Smooth muscle cell (in vitro differentiated cells): Measurements from ENCODE around the gene FAM13A. TPM values are rescaled to one million over a fixed set of nuclear protein-coding genes. Genes with fewer than 3 reads are reported as not detected.

Experiments used
- DNase-seq: peaks from one replicate; lab custom pipeline; 2025; ENCODE audit not compliant: unreplicated experiment; lab: John Stamatoyannopoulos, UW
- H2AFZ ChIP-seq: fragments of 200-600 bp; sonication (generic); 2 replicates; pipeline ENCODE4 v1.6.0; 2016; ENCODE audit warnings: antibody characterized with exemption, low read depth, mild to moderate bottlenecking
- H3F3A ChIP-seq: fragments of 200-600 bp; sonication (generic); 2 replicates; pipeline ENCODE4 v1.6.0; 2017; ENCODE audit warnings: antibody characterized with exemption, low read depth
- H3K27ac ChIP-seq: fragments of 200-600 bp; sonication (generic); 2 replicates; pipeline ENCODE4 v1.5.1; 2016; ENCODE audit warnings: low read depth, mild to moderate bottlenecking
- H3K27me3 ChIP-seq: fragments of 200-600 bp; sonication (generic); 2 replicates; pipeline ENCODE4 v1.6.1; 2016; ENCODE audit warnings: low read depth, mild to moderate bottlenecking
- H3K36me3 ChIP-seq: fragments of 200-600 bp; sonication (generic); 2 replicates; pipeline ENCODE4 v1.5.1; 2016; ENCODE audit warnings: low read depth
- H3K4me1 ChIP-seq: fragments of 200-600 bp; sonication (generic); 2 replicates; pipeline ENCODE4 v1.5.1; 2016; ENCODE audit warnings: low read depth
- H3K4me2 ChIP-seq: fragments of 200-600 bp; sonication (generic); 2 replicates; pipeline ENCODE4 v1.6.0; 2016; ENCODE audit warnings: mild to moderate bottlenecking
- H3K4me3 ChIP-seq: fragments of 200-600 bp; sonication (generic); 2 replicates; pipeline ENCODE4 v1.5.1; 2016; ENCODE audit warnings: mild to moderate bottlenecking
- H3K79me2 ChIP-seq: fragments of 200-600 bp; sonication (generic); 2 replicates; pipeline ENCODE4 v1.6.0; 2016; ENCODE audit warnings: low read depth, mild to moderate bottlenecking
- H3K9ac ChIP-seq: fragments of 200-600 bp; sonication (generic); 2 replicates; pipeline ENCODE4 v1.6.0; 2016; ENCODE audit warnings: low read depth
- H3K9me3 ChIP-seq: fragments of 200-600 bp; sonication (generic); replicated peaks from 2 replicates; pipeline ENCODE4 v1.5.1; 2016; ENCODE audit warnings: low read depth
- H4K20me1 ChIP-seq: fragments of 200-600 bp; sonication (generic); 2 replicates; pipeline ENCODE4 v1.6.0; 2016; ENCODE audit warnings: low read depth
- WGBS: methylation state at CpG from one replicate; pipeline ENCODE4 v1.1.7; 2016; ENCODE audit warnings: low lambda C conversion rate; 5-methylcytosine and 5-hydroxymethylcytosine counted together
- polyA plus RNA-seq: library from polyadenylated mRNA; unstranded; fragments of >200 nt; fragmentation: Nextera tagmentation; extraction: Ambion mirVana; gene quantifications from 2 replicates; pipeline ENCODE4 v1.2.1, GENCODE V29; 2016
- total RNA-seq: library from RNA; depleted of rRNA; stranded (reverse); fragments of >200 nt; gene quantifications from 2 replicates; pipeline ENCODE4 v1.2.3, GENCODE V29; 2014
- TF ChIP-seq, protein P1 (sequence below): fragments of 200-600 bp; sonication (generic); IDR thresholded peaks from 2 replicates; pipeline ENCODE4 v1.5.1; 2017; ENCODE audit warnings: borderline replicate concordance, mild to moderate bottlenecking, antibody characterized with exemption; ENCODE audit not compliant: insufficient read depth, poor library complexity, severe bottlenecking

Gene FAM13A
- total and polyA plus RNA-seq, 2 experiments from 2014 or later, result 14.6 to 39.9 TPM

DNA sequence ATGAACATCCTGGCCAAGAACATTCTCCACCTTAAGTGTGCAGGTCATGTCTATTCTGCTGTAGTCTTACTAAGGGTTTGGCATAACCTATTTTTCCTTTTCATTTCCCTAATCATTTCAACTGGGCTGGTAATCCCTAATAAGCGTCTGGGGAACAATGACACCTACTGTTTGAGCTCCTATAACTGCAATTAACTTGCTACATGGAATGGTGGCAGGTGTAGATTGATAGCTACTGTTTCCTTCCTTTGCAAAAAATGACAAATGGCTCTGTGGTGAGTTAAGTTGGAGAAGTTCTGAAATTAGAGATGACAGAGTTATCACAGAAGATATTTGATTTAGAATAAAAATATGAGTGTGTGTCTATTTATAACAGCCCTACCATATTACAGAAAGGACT lies 254.8 kb downstream of the FAM13A start:
- Histone ChIP-seq H3K27me3 (no peaks in the 10 kb centered on the region), H3K79me2 (no peaks in the 10 kb centered on the region), H2AFZ (no peak overlapping the region), H3K27ac (no peak overlapping the region), H3K9me3 (no peaks in the 10 kb centered on the region), H3K9ac (no peak overlapping the region), H3K4me2 (no peak overlapping the region), H3F3A (no peaks in the 10 kb centered on the region), H4K20me1 (peaks cover 5% of the 10 kb centered on the region), H3K4me3 (no peak overlapping the region), H3K4me1 (no peaks in the 10 kb centered on the region), H3K36me3 (no peaks in the 10 kb centered on the region)
- 88% methylated on average over 1 of the region's 1 CpG for WGBS
- DNase-seq, result no peak
- TF ChIP-seq, protein P1, sequence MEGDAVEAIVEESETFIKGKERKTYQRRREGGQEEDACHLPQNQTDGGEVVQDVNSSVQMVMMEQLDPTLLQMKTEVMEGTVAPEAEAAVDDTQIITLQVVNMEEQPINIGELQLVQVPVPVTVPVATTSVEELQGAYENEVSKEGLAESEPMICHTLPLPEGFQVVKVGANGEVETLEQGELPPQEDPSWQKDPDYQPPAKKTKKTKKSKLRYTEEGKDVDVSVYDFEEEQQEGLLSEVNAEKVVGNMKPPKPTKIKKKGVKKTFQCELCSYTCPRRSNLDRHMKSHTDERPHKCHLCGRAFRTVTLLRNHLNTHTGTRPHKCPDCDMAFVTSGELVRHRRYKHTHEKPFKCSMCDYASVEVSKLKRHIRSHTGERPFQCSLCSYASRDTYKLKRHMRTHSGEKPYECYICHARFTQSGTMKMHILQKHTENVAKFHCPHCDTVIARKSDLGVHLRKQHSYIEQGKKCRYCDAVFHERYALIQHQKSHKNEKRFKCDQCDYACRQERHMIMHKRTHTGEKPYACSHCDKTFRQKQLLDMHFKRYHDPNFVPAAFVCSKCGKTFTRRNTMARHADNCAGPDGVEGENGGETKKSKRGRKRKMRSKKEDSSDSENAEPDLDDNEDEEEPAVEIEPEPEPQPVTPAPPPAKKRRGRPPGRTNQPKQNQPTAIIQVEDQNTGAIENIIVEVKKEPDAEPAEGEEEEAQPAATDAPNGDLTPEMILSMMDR, result no peak

DNA sequence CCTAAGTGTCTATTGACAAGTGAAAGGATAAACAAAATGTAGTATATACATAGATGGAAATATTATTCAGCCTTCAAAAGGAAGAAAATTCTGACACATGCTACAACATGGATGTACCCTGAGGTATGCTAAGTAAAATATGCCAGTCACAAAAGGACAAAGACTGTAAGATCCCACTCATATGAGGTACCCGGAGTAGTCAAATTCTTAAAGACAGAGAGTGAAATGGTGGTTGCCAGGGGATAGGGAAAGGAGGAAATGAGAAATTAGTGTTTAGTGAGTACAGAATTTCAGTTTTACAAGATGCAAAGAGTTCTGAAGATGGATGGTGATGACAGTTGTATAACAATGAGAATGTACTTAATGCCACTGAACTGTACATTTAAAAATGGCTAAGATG lies 257.1 kb downstream of the FAM13A start:
- Histone ChIP-seq H3F3A (no peaks in the 10 kb centered on the region), H3K27ac (no peak overlapping the region), H3K9me3 (no peaks in the 10 kb centered on the region), H3K4me2 (no peak overlapping the region), H3K4me3 (no peak overlapping the region), H3K27me3 (no peaks in the 10 kb centered on the region), H2AFZ (no peak overlapping the region), H4K20me1 (peaks cover 5% of the 10 kb centered on the region), H3K4me1 (no peaks in the 10 kb centered on the region), H3K9ac (no peak overlapping the region), H3K36me3 (no peaks in the 10 kb centered on the region), H3K79me2 (no peaks in the 10 kb centered on the region)
- no peak for DNase-seq
- TF ChIP-seq, protein P1, result no peak
- WGBS, result 100% methylated on average over 1 of the region's 1 CpG

DNA sequence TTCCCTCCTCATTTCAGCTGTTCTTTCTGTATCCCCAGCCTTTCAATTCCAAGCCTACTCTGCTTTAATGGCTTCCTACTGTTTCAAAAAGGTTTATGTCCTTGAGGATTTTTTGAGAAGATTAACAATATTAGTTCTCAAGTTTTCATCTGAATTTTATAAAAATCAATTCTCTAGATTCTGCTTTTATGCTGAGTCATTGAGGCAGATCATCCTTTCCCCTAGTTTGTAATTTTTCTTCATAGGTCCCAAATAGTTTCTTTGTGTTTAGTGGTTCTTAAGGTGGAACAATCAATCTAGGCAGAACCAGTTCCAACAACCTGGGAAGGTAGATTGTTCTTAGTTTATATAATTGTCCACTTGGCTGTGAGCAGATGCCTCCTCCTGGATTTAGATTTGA lies 259.3 kb downstream of the FAM13A start:
- Histone ChIP-seq H3K36me3 (no peaks in the 10 kb centered on the region), H3K4me3 (no peak overlapping the region), H3K4me2 (no peak overlapping the region), H3K27me3 (no peaks in the 10 kb centered on the region), H3K79me2 (no peaks in the 10 kb centered on the region), H3K9me3 (no peaks in the 10 kb centered on the region), H3K9ac (no peak overlapping the region), H3F3A (no peaks in the 10 kb centered on the region), H3K4me1 (peaks cover 5% of the 10 kb centered on the region), H3K27ac (no peak overlapping the region), H4K20me1 (peaks cover 5% of the 10 kb centered on the region), H2AFZ (no peak overlapping the region)
- no peak for DNase-seq
- TF ChIP-seq, protein P1, result no peak

DNA sequence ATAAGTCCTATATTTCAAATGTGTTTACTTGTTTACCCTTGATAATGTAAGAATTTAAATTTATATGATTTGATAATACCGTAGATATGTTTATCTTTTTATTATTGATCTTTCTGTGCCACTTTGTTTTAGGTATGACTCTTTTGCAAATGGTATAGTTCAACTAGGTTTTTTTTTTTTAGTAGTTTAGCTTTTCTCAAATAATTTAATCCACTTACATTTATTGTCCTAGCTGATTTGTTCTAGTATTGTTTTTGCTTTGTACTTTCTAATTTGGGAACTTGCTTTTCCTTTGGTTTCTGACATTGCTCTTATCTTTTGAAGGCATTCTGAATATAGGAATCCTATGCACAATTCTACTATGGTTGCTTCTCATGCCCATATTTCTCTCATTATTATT lies 260.4 kb downstream of the FAM13A start:
- Histone ChIP-seq H3K9me3 (no peaks in the 10 kb centered on the region), H3F3A (peaks cover 6% of the 10 kb centered on the region), H3K9ac (no peak overlapping the region), H3K27me3 (no peaks in the 10 kb centered on the region), H3K4me2 (no peak overlapping the region), H4K20me1 (peaks cover 5% of the 10 kb centered on the region), H3K36me3 (no peaks in the 10 kb centered on the region), H2AFZ (no peak overlapping the region), H3K4me3 (no peak overlapping the region), H3K79me2 (no peaks in the 10 kb centered on the region), H3K4me1 (peaks cover 11% of the 10 kb centered on the region), H3K27ac (no peak overlapping the region)
- 98% methylated on average over 1 of the region's 1 CpG for WGBS
- TF ChIP-seq, protein P1, result no peak
- DNase-seq, result no peak
